G401 (cell line): ENCODE data around the gene RCOR1. TPM values are rescaled to one million over a fixed set of nuclear protein-coding genes. Genes with fewer than 3 reads are reported as not detected.

Experiments
- DNase-seq: peaks from one replicate; pipeline ENCODE4 v3.0.0-alpha.2; 2015; ENCODE audit warnings: low spot score
- in situ Hi-C: cut with HindIII; loops from 2 replicates; pipeline ENCODE4 v1.10.0; 2016; ENCODE audit warnings: low sequenced_read_pairs, mixed read lengths
- total RNA-seq: library from RNA; depleted of rRNA; stranded (reverse); fragments of >200 nt; shearing (Covaris generic); gene quantifications from 2 replicates; pipeline ENCODE4 v1.2.3, GENCODE V29; 2014

The RCOR1 gene
- total RNA-seq, 1 experiment from 2014 or later = 29.0 TPM

DNA sequence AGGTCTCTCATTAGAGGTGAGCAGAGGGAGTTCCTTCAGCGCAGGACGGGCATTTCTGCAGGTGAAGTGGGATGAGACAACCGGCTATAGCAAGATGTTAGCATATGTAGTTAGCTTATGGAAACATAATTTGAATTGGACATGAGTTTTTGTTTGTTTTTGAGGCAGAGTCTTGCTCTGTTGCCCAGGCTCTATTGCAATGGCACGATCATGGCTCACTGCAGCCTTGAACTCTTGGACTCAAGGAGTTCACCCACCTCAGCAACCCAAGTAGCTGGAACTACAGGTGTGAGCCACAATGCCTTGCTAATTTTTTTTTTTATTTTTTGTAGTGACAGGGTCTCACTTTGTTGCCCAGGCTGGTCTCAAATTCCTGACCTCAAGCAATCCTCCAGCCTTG lies 69.2 kb downstream of the RCOR1 start:
- DNase-seq = no peak
- in situ Hi-C loops = no loop called here

DNA sequence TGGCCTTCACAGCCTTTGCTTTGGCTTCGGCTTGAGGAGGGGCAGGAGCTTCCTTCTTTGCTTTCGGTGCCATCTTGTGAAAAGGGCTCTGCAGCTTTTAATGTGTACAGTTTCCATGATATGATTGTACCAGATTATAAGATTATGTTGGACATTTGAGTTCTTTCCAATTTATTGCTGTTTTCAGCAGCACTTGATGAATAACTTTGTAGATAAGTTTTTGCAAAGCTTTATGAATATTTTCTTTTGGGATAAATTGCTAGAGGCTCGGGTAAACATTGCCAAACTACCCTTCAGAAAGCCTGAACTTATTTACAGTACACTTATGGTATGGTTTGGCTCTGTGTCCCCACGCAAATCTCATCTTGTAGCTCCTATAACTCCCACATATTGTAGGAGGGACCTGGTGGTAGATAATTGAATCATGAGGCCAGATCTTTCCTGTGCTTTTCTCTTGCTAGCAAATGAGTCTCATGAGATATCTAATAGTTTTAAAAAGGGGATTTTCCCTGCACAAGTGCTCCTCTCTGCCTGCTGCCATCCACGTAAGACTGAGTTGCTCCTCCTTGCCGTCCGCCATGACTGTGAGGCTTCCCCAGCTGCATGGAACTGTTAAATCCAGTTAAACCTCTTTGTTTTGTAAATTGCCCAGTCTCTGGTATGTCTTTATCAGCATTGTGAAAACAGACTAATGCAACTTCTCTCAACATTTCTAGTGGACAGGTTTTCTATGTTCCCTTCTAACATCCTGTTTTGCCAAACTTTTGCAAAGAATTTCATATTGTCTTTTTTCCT lies 70.4 kb downstream of the RCOR1 start:
- in situ Hi-C loops = no loop called here
- no peak for DNase-seq

DNA sequence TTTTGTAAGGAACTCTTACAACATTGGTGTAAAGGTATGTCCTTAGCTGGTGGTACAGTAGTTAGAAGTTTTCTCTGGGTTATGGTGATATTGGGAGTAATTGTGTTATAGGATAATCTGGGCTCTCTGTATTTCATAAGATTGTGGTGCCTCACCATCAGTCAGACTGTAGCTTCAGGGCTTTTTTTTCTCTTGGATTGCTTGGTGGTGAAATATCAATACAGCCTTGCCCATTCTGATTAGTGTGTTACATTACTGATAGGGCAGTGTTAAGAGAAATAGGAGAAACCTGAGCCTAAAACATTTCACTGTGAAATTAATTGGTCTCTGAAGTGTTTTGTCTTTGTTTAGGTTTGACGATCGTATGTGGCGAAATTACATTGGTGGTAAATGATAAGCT lies 71.0 kb downstream of the RCOR1 start:
- in situ Hi-C loops = no loop called here
- no peak for DNase-seq

DNA sequence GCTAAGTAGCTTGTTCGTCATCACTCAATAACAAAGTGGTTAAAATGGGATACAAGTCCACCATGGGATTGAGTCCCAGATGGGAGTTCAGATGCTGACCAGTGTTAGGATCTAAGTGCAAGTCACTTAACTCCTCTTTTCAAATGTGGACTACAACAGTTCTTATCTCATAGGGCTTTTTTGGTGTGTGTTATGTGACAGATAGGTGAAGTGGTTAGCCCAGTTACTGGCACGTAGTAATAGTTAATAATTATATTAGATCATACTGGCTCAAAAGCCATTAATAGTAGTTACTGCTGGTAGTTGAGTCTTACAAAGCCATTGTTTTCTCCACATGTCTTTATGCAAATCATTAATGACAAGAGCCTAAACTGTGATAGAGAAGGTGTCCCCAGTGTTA lies 73.2 kb downstream of the RCOR1 start:
- in situ Hi-C loops = no loop called here
- no peak for DNase-seq

DNA sequence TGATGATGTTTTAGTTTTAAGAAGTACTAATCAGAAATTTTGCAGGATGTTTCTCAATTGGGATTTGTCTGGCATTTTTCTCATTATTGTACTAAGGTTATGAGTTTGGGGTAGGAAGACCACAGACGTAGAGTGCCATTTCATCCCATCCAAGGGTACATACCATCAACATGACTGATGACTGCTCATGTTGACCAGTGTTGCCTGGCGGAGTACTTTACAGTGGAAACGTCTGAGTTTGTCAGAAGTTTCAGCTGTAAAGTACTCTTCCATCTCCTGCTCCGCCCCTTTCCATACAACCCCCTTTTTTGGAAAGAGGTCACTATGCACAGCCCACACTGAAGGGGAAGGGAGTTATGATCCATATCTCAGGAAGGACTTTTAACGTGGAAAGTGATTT lies 74.2 kb downstream of the RCOR1 start:
- in situ Hi-C loops = no loop called here

DNA sequence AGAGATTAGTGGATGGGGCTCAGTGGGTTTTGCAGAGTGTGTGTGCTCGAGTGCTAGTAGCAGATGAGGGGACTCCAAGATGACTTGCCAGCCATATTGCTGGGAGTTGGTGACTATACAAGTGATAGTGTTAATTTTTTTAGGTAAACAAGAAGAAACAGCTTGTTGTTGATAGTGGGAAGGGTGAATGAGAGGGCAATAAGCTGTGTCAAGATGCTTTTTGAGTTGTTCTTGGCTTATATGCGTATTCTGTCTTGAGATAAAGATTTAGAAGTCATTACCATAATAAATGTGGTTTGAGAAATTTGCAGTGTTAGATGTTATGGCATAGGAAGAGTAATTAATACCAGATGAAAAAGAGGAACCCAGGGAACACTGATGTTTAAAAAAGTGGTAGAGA lies 75.3 kb downstream of the RCOR1 start:
- in situ Hi-C loops = no loop called here
- no peak for DNase-seq

More for the DNA sequence above, 74.2 kb downstream of the RCOR1 start:
- no peak for DNase-seq

DNA sequence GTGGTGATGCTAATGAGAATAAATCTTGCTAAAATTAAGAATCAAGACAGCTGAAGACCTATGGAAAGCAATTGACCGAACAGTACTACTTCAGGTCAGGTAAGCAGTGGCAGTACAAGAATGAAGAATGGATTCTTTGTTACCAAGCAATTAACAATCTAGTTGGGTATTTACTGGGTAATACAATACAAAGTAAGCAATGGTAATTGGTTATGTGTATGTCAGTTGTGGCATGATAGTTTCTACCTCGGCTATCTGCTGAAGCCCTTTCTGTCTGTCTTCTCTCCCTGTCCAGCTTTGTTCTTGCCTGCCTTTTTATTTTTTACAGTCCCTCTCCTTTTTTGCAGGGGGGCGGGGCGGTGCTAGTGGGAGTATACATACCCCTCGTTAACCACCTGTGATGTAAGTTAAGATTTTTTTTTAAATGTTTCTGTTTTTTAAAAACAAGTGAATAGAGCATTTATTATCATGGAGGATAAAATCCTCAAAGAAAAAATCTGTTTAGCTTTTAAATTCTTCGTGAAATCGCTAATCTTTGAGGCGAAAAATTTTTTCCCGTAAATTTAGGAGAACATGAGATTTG lies 75.9 kb downstream of the RCOR1 start:
- DNase-seq = no peak
- in situ Hi-C loops = no loop called here

DNA sequence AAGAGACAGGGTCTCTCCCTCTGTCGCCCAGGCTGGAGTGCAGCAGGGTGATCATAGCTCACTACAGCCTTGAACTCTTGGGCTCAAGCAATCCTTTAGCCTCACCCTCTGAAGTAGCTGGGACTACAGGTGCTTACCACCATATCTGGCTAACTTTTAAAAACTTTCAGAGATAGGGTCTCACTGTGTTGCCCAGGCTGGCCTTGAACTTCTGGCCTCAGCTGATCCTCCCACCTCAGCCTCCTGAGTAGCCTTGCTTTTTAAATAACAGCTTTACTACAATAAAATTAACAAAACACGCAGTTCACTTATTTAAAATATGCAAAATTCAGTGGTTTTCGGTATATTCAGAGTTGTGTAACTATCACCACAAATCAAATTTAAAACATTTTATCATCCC lies 79.0 kb downstream of the RCOR1 start:
- no peak for DNase-seq
- in situ Hi-C loops = no loop called here

DNA sequence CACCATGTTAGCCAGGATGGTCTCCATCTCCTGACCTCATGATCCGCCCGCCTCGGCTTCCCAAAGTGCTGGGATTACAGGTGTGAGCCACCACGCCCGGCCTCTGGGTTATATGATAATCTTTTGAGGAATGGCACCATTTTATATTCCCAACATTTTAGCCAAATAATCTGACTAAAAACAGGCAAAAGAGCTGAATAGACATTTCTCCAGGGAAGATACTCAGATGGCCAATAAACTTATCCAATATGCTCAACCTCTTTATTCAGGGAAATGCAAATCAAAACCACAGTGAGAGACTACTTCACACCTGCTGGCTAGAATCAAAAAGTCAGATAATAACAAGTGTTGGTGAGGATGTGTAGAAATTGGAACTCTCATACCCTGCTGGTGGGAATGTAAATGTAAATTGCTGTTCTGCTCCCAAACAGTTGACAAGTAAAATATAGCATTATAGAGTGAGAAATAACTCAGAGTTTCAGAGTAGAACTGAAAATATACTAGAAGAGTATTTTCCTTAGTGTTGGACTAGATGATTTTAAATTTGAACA lies 80.0 kb downstream of the RCOR1 start:
- in situ Hi-C loops = no loop called here

DNA sequence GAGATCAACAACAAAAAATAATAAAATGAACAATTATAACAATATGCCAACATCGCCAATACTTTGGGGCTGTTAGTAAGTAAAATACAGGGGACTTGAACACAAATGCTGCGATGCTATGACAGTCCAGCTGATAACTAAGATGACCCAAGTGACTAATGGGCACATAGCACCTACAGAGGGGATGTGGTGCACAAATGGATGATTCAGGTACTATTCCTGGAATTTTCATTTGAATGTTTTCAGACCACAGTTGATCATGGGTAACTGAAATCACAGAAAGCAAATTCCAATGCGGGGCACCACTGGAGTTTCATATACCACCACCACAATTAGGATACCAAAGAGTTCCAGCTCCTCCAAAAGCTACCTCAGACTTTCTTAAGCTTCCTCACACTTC lies 82.9 kb downstream of the RCOR1 start:
- DNase-seq = no peak
- in situ Hi-C loops = no loop called here

More for the DNA sequence above, 80.0 kb downstream of the RCOR1 start:
- DNase-seq = no peak

DNA sequence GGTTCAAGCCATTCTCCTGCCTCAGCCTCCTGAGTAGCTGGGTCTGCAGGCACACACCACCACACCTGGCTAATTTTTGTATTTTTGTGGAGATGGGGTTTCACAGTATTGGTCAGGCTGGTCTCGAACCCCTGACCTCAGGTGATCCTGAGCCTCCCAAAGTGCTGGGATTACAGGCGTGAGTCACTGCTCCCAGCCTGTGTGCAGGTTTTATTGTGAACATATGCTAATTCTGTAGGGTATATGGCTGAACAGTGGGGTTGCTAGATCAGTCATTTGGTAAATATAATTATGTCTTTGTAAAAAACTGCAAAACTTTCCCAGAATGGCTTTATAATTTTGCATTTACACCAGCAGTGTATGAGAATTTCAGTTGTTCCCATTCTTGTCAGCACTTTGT lies 85.9 kb downstream of the RCOR1 start:
- no peak for DNase-seq
- in situ Hi-C loops = no loop called here

DNA sequence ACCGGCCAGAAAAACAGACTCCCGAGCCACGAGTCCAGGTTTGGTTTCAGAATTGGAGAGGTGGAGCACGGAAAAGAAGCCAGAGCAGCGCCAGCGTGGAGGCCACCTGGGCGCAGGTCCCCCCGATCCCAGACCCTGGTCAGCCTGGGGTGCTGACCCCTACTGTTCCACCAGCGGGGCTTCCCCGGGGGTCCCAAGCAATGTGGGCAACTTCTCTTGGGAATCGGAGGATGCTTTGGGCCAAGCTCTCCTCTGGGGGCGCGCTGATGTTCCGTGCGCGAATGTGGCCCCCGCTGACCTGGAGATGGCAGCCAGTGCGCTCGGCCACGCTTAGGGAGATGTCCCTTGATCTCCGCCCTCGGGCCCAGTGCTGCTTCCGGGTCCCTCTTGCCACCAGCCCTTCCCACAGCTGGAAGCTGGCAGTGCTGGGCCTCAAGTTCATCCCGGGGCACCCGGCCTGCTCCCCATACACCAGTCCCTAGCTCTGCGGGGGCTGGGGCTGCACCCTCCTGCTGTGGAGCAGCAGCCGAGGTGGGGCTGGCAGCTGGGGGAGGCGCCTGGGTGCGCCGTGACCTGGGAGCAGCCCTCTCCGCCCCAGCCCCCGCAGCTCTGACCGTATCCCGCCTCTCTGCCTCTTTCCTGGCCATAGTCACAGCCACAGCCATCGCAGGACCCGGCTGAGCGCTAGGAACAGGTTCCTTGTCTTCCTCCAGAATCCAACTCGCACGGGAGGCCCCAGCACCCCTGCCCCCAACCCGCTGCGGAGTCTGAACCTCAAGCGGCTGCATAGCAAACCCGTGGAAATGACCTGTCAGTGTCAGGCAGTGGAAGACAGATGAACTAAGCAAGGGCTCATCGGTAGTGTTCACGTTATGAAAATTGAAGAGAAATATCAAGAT lies 91.2 kb downstream of the RCOR1 start:
- in situ Hi-C loops = no loop called here
- no peak for DNase-seq

DNA sequence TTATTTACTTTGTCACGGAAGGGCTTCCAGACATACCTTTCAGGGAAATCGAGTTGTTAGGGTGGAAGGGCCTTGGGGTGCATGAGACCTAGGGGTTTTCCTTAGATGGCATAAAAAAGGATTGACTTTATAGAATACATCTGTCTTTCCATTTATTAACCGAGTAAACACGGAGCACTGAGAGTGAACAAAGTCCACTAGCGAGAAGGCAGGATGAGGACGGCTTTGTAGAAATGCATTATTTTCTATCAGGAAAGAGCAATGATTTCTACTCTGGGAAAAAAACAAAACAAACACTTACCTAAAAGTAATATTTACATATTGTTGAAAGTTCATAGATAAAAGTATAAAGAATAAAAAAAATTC lies 91.8 kb downstream of the RCOR1 start:
- in situ Hi-C loops = no loop called here
- DNase-seq = no peak

DNA sequence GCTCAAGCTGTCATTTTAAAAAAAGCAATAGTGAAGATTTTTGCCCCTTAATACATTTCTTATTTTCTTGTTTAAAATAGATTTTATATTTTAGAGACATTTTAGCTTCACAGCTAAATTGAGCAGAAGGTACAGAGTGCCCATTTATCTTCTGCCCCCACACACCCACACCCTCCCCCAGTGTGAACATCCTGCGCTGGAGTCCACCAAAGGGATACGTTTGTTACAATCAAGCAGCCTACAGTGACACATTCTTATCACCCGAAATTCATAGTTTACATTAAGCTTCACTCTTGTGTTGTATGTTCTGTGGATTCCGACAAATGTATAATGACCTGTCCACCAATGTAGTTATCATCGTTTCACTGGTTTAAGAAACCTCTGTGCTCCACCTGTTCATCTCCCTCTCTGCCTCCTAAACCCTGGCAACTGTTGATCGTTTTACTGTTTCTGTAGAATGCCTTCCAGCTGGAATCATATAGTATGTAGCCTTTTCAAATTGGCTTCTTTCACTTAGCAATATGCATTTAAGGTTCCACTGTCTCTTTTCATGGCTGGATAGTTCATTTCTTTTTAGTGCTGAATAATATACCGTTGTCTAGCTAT lies 93.8 kb downstream of the RCOR1 start:
- in situ Hi-C loops = no loop called here
- DNase-seq = no peak

DNA sequence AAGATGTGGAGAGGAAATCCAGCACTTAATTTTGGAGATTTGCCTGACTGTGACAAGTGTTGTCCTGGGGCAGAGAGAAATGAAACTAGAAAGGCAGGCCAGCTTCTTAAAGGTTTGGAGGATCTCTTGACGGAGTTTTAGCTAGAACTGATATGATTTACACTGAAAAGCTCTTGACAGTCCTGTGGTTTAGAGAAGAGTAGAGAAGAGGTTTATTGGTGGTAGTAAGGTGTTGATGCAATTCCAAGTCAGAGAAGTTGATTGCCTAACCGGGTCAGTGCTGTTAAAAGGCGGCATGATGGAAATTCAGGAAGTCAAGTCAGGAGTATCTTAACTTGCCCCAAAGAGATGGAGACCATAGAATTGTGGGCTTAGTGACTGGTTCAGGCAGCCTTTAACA lies 95.8 kb downstream of the RCOR1 start:
- in situ Hi-C loops = no loop called here
- no peak for DNase-seq

DNA sequence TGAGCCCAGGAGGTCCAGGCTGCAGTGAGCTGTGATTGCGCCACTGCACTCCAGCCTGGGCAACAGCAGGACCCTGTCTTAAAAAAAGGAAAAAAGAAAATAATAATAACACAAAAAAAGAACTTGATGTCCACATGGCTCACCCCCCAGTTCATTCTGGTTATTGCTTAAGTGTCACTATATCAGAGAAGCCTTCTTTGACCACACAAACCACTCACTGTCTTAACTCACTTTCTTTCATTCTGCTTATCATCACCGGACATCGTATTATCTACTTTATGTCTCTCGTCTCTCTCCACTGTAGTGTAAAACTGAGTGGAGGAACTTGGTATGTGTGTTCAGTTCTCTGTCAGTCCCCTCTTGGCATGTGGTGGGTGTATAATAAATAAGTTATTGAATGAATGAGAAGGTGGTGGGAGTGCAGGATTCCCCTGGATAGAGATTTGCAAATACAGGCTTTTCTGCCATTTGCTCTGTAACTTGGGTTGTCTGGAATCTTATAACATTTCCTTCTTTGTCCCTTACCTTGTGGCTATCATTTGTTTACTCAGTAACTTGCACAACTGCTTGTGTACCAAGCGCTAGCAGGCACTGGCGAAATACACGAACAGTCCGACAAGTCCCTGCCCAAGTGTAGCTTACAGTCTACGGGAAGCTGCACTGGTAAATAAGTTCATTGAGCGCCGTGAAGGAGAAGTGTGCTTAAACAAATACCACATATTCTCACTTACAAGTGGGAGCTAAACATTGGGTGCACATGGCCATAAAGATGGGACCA lies 98.2 kb downstream of the RCOR1 start:
- in situ Hi-C loops = no loop called here
- DNase-seq = no peak

DNA sequence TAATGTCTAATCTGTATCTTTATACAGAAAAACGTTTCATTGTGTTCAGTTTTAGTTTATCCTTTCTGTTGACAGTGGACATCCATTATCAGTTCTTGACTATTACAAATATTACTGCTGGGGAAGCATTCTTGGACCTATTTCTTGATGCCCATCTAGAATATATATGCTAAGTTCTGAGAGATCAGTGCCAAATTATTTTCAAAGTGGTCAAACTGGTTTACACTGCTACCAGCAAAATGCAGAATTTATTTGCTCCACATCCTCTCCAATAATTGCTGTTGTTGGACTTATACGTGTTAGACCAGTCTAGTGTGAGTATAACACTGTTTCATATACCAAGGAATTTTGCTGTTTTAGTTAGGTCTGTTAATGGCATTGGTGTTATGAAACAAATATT lies 99.3 kb downstream of the RCOR1 start:
- no peak for DNase-seq
- in situ Hi-C loops = no loop called here

DNA sequence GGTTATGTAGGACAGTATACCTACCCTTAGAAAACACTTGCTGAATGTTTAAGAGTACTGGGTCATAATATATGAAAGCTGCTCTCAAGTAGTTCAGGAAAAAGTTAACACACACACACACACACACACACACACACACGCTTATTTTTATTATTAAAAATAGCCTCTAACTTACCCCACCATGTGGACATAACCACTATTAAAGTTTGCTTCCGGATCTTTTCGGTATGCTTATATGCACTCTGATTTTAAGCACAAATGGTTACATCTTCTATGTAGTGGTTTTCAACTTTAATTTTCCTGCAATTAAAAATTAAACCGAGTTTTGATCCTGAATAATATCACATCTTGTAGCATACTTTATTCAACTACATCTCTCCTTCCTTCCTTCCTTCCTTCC lies 99.9 kb downstream of the RCOR1 start:
- in situ Hi-C loops = no loop called here

More for the DNA sequence above, 99.9 kb downstream of the RCOR1 start:
- DNase-seq = no peak
